Peyer's patch (tissue), 4 donors: ENCODE results near the gene FAM177A1.

ENCODE experiments used
- CTCF ChIP-seq, 6 experiments: fragments of 450-650 bp in 4 of 6; fragments of 200-600 bp in 2 of 6; sonication (generic) in 1 of 6; IDR thresholded peaks; one replicate each; pipeline ENCODE4 v1.5.1; 2017 to 2019; ENCODE audit warnings: antibody characterized with exemption in 6 of 6, mild to moderate bottlenecking in 3 of 6, moderate library complexity in 1 of 6
- POLR2A ChIP-seq, 2 donors: fragments of 450-650 bp; IDR thresholded peaks; one replicate each; pipeline ENCODE4 v1.5.1; 2017; ENCODE audit warnings: antibody characterized with exemption in 2 of 2, mild to moderate bottlenecking in 2 of 2, moderate library complexity in 2 of 2

GRCh38 chr14:35044939-35045797 lies 904 bp upstream of the FAM177A1 start:
- no peak for TF ChIP-seq POLR2A (IDR thresholded peaks at IDR 0.05)
- no peak for TF ChIP-seq CTCF (IDR thresholded peaks at IDR 0.05)
